NCI-H2227 treated with DMSO at 0.1 percent for 48 hours (cell line): ENCODE data around the gene SH2D7.

ENCODE experiments used
- DNase-seq: peaks from one replicate; lab custom pipeline; 2025; lab: John Stamatoyannopoulos, UW

Gene SH2D7

GRCh38 chr15:78061963-78062427, 30.4 kb upstream of the SH2D7 start:
- DNase-seq: peak; percentile 9

DNA sequence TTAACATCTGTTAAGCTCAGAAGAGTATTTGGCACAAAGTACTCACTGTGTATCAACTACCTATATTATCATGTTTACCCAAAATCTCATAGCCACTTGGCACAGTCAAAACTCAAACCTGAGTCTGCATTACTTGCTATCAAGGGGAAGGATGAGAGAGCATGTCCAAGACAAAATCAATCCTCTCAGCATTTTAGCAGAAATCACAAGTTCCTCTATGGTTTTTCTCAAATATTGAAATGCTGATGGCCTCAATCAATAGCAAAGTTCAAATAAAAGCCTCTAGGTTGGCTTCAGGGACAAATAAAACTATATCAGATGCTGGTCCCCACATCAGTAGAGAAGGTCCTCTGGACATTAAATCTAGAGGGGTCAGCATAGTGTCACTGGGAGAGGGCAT, 29.1 kb upstream of the SH2D7 start:
- no peak for DNase-seq

- DNase-seq: no peak
Measured at GRCh38 chr15:78063970-78064385, 28.4 kb upstream of the SH2D7 start.

DNA sequence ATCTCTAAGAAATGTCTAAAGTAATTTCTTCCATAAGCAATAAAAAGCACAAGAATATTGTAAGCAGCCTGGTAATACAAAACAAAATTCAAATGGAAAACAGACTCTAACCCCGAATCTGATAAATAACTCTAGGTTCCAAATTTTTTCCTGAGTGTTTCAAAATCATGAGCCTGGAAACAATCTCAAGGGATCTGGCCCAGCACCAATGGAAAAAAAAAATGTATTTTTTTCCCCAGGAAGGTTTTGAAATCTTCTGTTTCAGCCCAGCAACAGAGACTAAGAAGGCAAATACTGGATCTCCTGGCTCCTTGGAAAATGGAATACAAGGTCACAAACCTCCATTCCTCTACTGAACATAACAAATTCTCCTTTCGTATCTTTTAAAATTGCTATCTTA, 27.8 kb upstream of the SH2D7 start:
- DNase-seq: no peak

DNA sequence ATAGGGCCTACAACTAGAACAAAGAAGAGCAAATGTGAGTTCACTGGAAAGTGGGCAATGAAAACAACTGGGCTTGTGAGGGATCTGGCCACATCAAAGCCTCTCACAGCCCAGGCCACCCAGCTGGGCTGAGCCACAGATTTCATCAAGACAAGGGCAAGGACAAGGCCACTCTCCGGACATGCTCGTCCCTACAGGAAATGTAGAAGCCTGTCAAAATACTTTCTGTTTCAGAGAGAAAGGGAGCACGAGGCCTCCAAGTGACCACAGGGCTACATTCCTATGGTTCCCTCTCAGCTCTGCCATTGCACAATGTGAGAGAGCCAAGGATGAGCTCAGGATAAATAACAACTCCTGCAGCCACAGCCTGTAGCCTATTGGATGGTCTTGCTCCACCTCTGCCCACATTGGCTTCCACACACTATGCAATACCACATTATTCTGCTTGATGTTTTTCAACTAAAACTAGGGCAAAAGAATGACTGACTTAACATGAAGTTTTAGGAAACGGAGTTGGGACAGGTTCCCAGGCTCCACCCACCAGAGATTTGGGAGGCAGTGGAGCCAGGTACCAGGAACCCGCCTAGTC, 27.0 kb upstream of the SH2D7 start:
- no peak for DNase-seq

DNA sequence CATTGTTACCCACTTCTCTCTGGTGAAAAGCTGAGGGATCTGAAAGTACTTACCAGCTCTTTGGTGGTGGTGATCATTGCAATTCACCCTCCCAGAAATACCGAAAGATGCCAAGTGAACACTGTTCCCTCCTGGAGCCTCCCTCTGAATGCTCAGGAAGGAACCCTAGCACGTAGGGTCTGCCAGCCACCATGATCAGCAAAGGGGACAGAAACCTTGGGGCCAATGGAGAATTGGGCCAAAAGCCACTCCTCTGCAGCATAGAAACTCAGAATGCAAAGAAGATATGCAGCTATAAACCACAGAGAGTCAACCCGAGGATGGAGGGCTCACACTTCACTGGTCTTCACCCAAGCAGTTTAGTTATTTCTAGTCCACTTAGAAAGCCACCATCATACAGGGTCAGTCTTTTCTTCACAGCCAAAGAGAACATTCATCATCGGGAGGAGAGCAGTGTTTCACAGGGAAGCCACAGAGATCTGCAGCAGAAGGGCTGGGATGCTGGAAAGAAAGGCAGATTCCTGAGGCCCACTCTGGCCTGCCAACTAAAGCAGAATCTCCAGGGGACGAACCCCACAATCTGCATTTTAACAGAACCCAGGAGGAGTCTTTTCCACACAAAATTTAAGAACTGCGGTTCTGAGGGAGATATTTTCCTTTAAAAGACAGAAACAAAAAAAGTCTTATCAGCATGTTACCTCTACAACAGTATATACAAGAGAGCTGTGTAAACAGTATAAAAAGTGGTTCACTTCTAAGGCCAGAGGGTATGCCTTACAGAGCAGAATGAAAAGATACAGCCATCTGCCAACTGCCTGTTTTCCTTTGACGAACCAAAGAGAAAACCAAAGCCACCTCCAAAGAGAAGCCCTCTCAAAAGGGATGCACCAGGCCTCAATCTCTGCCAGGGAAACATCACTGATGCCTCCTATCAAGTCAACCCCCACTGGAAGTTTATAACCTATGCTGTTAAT, 26.1 kb upstream of the SH2D7 start:
- no peak for DNase-seq

DNA sequence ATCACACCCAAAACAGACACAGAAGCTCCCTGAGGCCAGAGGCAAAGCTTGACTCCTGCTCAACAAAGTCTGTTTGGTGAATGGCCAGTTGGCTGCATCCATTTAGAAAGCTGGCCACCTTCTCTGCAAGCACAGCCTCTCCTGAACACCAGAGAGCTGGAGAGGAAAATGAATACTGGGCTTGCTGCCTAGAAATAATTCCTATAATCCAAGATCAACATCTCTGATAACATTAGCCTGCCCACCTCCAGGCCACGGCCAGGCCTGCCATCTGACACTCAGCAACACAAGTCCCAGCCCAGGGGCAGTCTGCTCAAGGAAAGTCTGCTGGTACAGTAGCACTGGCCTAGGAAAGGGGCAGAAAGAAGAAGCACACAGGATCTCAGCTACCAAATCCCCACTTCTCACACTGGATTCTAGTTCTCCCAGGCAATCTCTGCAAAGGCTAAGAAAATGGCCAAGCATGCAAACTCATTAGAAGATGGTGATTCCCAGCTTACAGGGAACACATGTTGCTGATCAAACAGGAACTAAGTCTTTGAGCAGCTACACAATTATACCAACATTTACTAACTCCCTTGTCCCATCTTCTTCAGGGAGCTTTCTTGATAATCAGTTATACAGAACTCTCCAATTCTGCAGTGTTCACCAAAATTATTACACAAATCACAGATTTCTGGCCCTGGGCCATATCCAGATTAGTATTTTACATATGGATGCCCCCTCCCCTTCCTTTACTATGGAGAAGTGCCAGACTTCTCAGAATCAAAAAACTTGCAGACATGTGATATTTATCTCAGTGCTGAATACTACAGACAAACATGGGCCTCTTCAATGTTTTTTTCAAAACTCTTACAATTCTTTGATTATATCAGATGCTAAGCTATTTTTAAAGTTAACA, 24.8 kb upstream of the SH2D7 start:
- no peak for DNase-seq

DNA sequence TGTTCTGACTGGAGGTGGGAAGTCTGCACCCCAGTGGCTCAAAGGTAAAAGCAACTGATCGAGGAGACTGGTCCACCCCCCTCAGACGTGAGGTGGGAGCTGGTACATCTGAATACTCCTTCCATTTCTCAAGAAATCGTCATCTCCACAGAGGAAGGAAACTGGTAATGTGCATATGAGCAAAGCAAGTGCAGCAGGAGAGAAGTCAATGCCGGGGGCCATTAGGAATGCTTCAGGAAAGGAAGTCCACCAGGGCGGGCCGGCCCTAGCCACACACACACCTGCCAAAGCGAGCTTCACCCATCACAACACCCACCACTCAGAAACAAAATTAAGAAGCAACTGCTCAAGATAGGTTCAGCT, 23.3 kb upstream of the SH2D7 start:
- no peak for DNase-seq

DNA sequence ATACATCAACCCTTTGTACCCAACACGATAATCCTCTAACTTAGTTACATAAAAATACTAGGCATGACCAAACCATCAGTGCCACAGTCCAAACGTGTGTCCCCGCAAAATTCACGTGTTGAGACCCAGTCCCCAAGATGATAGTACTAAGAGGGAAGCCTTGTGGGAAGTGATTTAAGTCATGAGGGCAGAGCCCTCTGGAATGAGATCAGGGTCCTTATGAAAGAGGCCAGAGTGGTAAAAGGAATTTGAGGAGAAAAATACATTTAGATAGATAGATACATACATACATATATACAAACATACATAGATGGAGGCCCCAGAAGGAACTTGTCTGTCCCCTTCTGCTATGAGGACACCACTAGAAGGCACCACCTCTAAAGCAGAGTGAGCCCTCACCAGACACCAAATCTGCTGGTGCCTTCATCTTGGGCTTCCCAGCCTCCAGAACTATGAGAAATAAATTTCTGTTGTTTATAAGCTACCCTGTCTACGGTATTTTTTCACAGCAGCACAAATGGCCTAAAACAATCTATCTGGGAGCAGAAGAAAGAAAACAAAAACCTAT, 22.8 kb upstream of the SH2D7 start:
- no peak for DNase-seq

- DNase-seq: no peak
Measured at GRCh38 chr15:78070049-78070700, 22.2 kb upstream of the SH2D7 start.

DNA sequence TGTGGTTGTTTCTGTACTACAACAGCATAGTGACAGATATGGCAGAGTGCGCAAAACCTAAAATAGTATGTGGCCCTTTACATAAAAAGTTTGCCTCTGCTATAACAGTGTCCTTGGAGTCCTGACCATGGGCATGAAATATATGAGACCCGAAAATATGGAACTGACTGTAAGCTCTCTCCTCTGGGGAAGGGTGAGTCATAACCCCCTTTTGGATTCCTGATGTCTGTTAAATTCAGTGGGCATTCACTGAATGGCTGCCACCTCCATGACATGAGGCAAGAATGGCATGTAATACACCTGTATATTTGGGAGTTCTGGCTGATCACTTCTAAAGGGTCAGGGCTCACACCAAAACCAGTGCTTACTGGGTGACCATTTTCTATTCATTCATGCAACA, 21.0 kb upstream of the SH2D7 start:
- no peak for DNase-seq

DNA sequence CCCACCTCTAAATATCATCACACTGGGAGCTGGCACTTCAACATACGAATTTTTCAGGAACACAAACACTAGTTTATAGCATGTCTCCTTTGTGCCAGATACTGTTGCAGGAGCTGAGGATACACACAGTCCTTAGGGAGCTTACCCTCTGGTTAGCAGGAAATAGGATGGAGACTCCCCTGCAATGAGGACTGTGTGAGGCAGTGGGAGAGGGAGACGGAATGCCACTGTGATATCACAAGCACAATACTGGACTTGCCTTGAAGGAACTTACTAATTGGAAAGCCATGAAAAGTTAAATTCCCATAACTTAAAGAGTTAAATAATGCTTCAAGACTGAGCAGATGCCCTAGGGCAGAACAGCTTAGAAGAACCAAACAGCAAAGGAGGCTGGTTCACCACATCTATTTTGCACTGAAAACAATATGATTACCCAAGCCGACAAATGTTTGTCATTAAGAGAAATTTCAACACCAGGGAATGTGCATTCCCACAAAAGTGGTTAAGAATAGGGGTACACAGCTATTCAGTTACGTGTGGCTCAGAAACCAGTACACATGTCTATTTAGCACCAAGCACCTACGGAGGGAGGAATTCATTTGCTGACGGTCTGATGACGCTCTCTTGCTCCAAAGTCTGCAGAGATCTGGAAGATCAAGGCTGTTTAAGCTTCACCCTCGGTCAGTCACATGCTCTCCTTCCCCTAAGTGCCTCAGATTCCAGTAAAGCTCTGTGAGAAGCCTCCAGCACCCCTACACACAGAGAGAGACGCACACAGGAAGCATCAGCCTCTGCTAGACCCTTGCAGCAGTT, 20.1 kb upstream of the SH2D7 start:
- no peak for DNase-seq

GRCh38 chr15:78073046-78073787, 19.1 kb upstream of the SH2D7 start:
- DNase-seq: no peak

- DNase-seq: peak; percentile 30
Measured at GRCh38 chr15:78075490-78076230, 16.7 kb upstream of the SH2D7 start.

GRCh38 chr15:78076231-78077052, 15.9 kb upstream of the SH2D7 start:
- DNase-seq: no peak

DNA sequence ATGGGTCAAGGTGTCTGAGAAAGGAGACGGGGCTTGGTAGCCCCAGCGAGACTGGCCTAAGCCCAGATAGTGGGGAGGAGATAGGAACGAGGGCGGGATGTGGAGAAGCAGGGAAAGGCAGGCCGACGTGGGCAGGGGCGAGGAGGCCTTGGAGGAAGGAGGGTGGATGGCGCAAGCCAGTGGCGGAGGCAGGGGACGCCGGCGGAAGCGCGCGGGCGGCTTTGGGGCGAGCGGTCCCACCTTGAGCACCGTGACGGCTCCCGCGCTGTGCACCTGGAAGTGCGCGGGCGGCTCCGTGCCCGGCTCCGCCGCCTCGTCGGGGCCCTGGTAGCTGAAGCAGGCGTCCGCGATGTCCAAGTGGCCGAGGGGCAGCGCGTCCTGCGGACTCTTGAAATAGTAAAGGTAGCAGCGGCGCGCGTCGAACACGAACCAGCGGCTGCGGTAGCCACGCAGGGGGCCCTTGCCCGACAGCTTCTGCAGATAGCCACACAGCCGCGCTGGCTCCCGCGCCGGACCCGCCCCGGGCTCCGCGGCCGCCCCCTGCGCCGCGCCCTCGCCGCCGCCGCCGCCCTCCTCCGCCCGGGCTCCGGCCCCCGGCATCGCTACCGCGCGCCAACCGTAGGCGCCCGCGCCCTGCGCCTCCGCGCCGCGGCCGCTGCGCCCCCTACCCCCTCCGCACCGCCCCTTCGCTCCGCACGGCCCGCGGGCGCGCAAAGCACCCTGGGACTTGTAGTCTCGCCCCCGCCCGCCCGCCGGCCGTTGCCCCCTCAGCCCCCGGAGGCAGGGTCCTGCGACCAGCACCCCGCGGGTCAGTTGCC, 15.1 kb upstream of the SH2D7 start, which contains the start of gene TBC1D2B:
Gene TBC1D2B, minus strand, starts transcription at position 659 of the 818 bp plus-strand sequence. Its CDS starts 59 bp downstream, at position 600.
- peak; percentile 19 for DNase-seq

- DNase-seq: peak; percentile 18
Measured at GRCh38 chr15:78077871-78078210, 14.5 kb upstream of the SH2D7 start.
